ENCODE measurements around the gene GYS1.
"Not testable (repeated sequence)": the region's sequence is repeated elsewhere in the genome, so short reads cannot be mapped to it uniquely, and the experiment has no call there.

GYS1 gene

GRCh38 chr19:48993175-48994034 is at the start of gene GYS1, which contains the start of gene RUVBL2:
Gene GYS1, minus strand, starts transcription at chr19:48993309. Its CDS starts 197 bp downstream, at chr19:48993112.
Gene RUVBL2, plus strand, starts transcription at chr19:48993887. Its CDS starts 25 bp downstream, at chr19:48993912.
- peak; percentile 95 for ATAC-seq
- Mint-ChIP-seq H3K27ac (peak within 1 kb of the TSS; percentile 99), H3K36me3 (ENCODE audit: low read depth) (peaks cover 26% of the 10 kb centered on the region), H3K4me3 (peak within 1 kb of the TSS; percentile 98), H3K9me3 (no peaks in the 10 kb centered on the region), H3K4me1 (peaks cover 39% of the 10 kb centered on the region), H3K27me3 (no peaks in the 10 kb centered on the region)
- peak; percentile 99 for DNase-seq

GRCh38 chr19:49042666-49043065 is 49.6 kb upstream of the GYS1 start:
- H3K9me3 Mint-ChIP-seq; ATAC-seq; H3K27me3 Mint-ChIP-seq; H3K36me3 Mint-ChIP-seq (ENCODE audit: low read depth); H3K27ac Mint-ChIP-seq; H3K4me3 Mint-ChIP-seq; H3K4me1 Mint-ChIP-seq; DNase-seq: not testable (repeated sequence)

- ATAC-seq (no peak), DNase-seq (no peak)
- H3K36me3 Mint-ChIP-seq (ENCODE audit: low read depth), result no peaks in the 10 kb centered on the region
- no peaks in the 10 kb centered on the region for H3K4me1 Mint-ChIP-seq
- H3K4me3 Mint-ChIP-seq, result no peak overlapping the region
- H3K9me3 Mint-ChIP-seq, result no peaks in the 10 kb centered on the region
- no peak overlapping the region for H3K27ac Mint-ChIP-seq
- no peaks in the 10 kb centered on the region for H3K27me3 Mint-ChIP-seq
Observed at GRCh38 chr19:49042177-49042576, 49.1 kb upstream of the GYS1 start.

- not testable (repeated sequence) for ATAC-seq; H3K36me3 Mint-ChIP-seq (ENCODE audit: low read depth); H3K9me3 Mint-ChIP-seq; H3K4me1 Mint-ChIP-seq; DNase-seq; H3K27me3 Mint-ChIP-seq; H3K4me3 Mint-ChIP-seq; H3K27ac Mint-ChIP-seq
Observed at GRCh38 chr19:49039736-49040135, 46.6 kb upstream of the GYS1 start.

GRCh38 chr19:49038557-49039276 is 45.6 kb upstream of the GYS1 start:
- not testable (repeated sequence) for H3K9me3 Mint-ChIP-seq; H3K27me3 Mint-ChIP-seq; DNase-seq; H3K36me3 Mint-ChIP-seq (ENCODE audit: low read depth); H3K4me1 Mint-ChIP-seq; ATAC-seq; H3K4me3 Mint-ChIP-seq; H3K27ac Mint-ChIP-seq

- not testable (repeated sequence) for ATAC-seq; H3K36me3 Mint-ChIP-seq (ENCODE audit: low read depth); H3K9me3 Mint-ChIP-seq; DNase-seq; H3K4me1 Mint-ChIP-seq; H3K4me3 Mint-ChIP-seq; H3K27ac Mint-ChIP-seq; H3K27me3 Mint-ChIP-seq
Observed at GRCh38 chr19:49038111-49038510, 45.0 kb upstream of the GYS1 start.

GRCh38 chr19:49036815-49037214 is 43.7 kb upstream of the GYS1 start, which contains the start of gene CGB1:
Gene CGB1, minus strand, starts transcription at chr19:49036895. Its CDS starts 184 bp downstream, at chr19:49036711.
- not testable (repeated sequence) for H3K4me3 Mint-ChIP-seq; H3K4me1 Mint-ChIP-seq; H3K36me3 Mint-ChIP-seq (ENCODE audit: low read depth); H3K27ac Mint-ChIP-seq; ATAC-seq; H3K27me3 Mint-ChIP-seq; H3K9me3 Mint-ChIP-seq
- peak; percentile 67 for DNase-seq

GRCh38 chr19:49031642-49032301 is 38.7 kb upstream of the GYS1 start, which contains the start of gene CGB2:
Gene CGB2, plus strand, starts transcription at chr19:49031890. Its CDS starts 206 bp downstream, at chr19:49032096.
- Mint-ChIP-seq H3K4me3 (peak within 1 kb of the TSS; percentile 38), H3K27ac (peak within 1 kb of the TSS; percentile 80)
- peak; percentile 75 for DNase-seq

GRCh38 chr19:49030323-49030722 is 37.2 kb upstream of the GYS1 start:
- not testable (repeated sequence) for H3K27ac Mint-ChIP-seq; H3K9me3 Mint-ChIP-seq; H3K4me1 Mint-ChIP-seq; H3K36me3 Mint-ChIP-seq (ENCODE audit: low read depth); ATAC-seq; H3K4me3 Mint-ChIP-seq; H3K27me3 Mint-ChIP-seq; DNase-seq

More at GRCh38 chr19:49031642-49032301, 38.7 kb upstream of the GYS1 start, which contains the start of gene CGB2:
- peaks cover 11% of the 10 kb centered on the region for H3K27me3 Mint-ChIP-seq
- H3K4me1 Mint-ChIP-seq; H3K9me3 Mint-ChIP-seq; H3K36me3 Mint-ChIP-seq (ENCODE audit: low read depth): not testable (repeated sequence)
- peak; percentile 77 for ATAC-seq

GRCh38 chr19:49029749-49030148 is 36.6 kb upstream of the GYS1 start:
- not testable (repeated sequence) for H3K4me1 Mint-ChIP-seq; H3K9me3 Mint-ChIP-seq; H3K27ac Mint-ChIP-seq; ATAC-seq; H3K4me3 Mint-ChIP-seq; H3K36me3 Mint-ChIP-seq (ENCODE audit: low read depth); DNase-seq; H3K27me3 Mint-ChIP-seq

GRCh38 chr19:49028686-49029085 is 35.6 kb upstream of the GYS1 start:
- H3K27ac Mint-ChIP-seq; DNase-seq; ATAC-seq; H3K27me3 Mint-ChIP-seq; H3K9me3 Mint-ChIP-seq; H3K36me3 Mint-ChIP-seq (ENCODE audit: low read depth); H3K4me3 Mint-ChIP-seq; H3K4me1 Mint-ChIP-seq: not testable (repeated sequence)

- not testable (repeated sequence) for DNase-seq; H3K4me3 Mint-ChIP-seq; H3K36me3 Mint-ChIP-seq (ENCODE audit: low read depth); H3K9me3 Mint-ChIP-seq; ATAC-seq; H3K27me3 Mint-ChIP-seq; H3K27ac Mint-ChIP-seq
- H3K4me1 Mint-ChIP-seq, result peaks cover 12% of the 10 kb centered on the region
Observed at GRCh38 chr19:49025599-49025998, 32.5 kb upstream of the GYS1 start.

- not testable (repeated sequence) for H3K4me3 Mint-ChIP-seq; H3K36me3 Mint-ChIP-seq (ENCODE audit: low read depth); H3K9me3 Mint-ChIP-seq; DNase-seq; H3K27ac Mint-ChIP-seq; ATAC-seq; H3K27me3 Mint-ChIP-seq
- H3K4me1 Mint-ChIP-seq, result peaks cover 12% of the 10 kb centered on the region
Observed at GRCh38 chr19:49025088-49025487, 32.0 kb upstream of the GYS1 start.

- peaks cover 19% of the 10 kb centered on the region for H3K4me1 Mint-ChIP-seq
- H3K27ac Mint-ChIP-seq; ATAC-seq; H3K27me3 Mint-ChIP-seq; H3K4me3 Mint-ChIP-seq; H3K9me3 Mint-ChIP-seq; DNase-seq; H3K36me3 Mint-ChIP-seq (ENCODE audit: low read depth): not testable (repeated sequence)
Observed at GRCh38 chr19:49024233-49024632, 31.1 kb upstream of the GYS1 start, which contains the start of gene CGB3. Gene CGB3, minus strand, starts transcription at chr19:49024333. Its CDS starts 362 bp downstream, at chr19:49023971.
